Epithelial cell of proximal tubule (primary cell): ENCODE results near the gene NPC1. TPM values are rescaled to one million over a fixed set of nuclear protein-coding genes. Genes with fewer than 3 reads are reported as not detected.

Source experiments
- DNase-seq: peaks from one replicate; pipeline ENCODE4 v3.0.0-alpha.2; 2011; ENCODE audit warnings: low read depth
- H3K4me3 ChIP-seq: 2 replicates; pipeline ENCODE4 v1.5.1; 2011; ENCODE audit warnings: low read depth, mild to moderate bottlenecking, low read length
- total RNA-seq: library from RNA; depleted of rRNA; stranded (reverse); fragments of >200 nt; gene quantifications from 2 replicates; pipeline ENCODE4 v1.2.3, GENCODE V29; 2015
- TF ChIP-seq, protein P1 (sequence below): conservative IDR thresholded peaks from 2 replicates; pipeline ENCODE4 v1.5.1; 2012; ENCODE audit warnings: low read depth, mild to moderate bottlenecking, low read length

The NPC1 gene
- total RNA-seq, 1 donor from 2014 or later = 54.8 TPM

DNA sequence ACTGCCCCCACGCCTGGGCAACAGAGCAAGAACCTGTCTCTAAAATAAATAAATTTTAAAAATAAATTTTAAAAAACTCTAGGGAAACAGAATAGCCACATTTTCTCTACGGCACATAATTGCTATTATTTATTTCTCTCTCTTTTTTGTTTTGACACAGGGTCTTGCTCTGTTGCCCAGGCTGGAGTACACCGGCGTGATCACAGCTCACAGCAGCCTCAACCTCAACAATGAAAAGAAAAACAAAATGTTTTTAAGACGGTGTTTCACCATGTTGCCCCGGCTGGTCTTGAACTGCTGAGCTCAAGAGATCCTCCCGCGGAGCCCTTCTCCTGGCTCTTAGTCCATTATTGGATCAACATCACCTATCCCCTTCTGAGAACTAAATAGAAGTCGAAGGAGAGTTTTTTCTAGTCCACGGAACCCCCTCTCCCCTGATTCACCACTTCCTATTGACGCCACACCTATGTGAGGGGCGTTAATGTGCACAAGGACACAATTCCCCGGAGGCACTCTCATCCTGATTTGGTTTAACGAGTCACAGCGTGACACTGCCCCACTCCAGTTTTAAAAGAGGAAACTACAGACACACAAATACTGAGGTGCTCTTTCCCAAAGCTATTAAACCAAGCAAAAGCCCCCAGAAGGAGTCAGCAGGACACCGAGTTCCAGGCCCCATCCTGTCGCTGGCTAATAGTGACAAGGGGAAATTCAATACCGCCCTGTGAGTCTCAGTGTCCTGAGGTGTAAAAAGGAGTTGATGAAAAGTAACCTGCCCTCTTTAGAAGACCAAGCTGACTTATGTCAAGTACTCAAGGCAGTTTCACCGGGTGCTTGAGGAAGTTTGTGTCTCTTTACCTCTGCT lies 1.1 kb downstream of the NPC1 start:
- TF ChIP-seq, protein P1, sequence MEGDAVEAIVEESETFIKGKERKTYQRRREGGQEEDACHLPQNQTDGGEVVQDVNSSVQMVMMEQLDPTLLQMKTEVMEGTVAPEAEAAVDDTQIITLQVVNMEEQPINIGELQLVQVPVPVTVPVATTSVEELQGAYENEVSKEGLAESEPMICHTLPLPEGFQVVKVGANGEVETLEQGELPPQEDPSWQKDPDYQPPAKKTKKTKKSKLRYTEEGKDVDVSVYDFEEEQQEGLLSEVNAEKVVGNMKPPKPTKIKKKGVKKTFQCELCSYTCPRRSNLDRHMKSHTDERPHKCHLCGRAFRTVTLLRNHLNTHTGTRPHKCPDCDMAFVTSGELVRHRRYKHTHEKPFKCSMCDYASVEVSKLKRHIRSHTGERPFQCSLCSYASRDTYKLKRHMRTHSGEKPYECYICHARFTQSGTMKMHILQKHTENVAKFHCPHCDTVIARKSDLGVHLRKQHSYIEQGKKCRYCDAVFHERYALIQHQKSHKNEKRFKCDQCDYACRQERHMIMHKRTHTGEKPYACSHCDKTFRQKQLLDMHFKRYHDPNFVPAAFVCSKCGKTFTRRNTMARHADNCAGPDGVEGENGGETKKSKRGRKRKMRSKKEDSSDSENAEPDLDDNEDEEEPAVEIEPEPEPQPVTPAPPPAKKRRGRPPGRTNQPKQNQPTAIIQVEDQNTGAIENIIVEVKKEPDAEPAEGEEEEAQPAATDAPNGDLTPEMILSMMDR = no peak
- H3K4me3 ChIP-seq = peak overlapping the region; percentile 94
- DNase-seq = no peak

DNA sequence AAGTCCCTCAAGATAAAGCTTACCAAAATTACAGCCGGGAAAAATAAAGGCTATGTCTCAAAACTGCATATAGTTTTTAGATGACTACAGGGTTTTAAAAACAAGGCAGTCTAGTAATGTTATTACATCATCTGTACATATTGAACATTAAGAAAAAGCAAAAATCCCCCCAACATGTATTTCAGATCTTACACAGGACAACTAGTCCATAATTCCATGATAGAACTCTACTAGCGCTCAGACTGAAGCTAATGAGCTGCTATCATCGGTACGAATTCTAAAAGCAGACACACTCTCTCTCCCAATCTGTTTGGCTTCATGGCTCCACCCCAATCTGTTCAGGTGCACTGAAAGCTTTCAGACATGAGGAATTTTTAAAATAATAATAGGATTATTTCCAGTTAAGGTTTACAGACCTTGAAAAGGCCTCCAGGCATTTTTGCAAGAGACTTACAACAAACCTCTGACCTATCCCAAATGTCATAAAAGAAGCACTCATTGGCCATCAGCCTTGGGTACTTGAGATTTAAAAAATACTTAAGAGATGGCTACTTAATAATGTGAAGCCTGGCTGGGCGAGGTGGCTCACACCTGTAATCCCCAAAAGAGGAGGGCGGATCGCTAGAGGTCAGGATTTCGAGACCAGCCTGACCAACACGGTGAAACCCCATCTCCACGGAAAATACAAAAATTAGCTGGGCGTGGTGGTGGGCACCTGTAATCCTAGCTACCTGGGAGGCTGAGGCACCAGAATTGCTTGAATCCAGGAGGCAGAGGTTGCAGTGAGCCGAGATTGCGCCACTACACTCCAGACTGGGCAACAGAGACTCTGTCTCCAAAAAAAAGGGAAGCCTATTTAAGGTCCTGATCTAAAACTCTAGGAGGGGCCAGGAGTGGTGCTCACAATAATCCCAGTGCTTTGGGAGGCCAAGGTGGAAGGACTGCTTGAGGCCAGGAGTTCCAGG lies 2.0 kb downstream of the NPC1 start:
- no peak for DNase-seq
- TF ChIP-seq, protein P1 = no peak
- peak overlapping the region; percentile 94 for H3K4me3 ChIP-seq

DNA sequence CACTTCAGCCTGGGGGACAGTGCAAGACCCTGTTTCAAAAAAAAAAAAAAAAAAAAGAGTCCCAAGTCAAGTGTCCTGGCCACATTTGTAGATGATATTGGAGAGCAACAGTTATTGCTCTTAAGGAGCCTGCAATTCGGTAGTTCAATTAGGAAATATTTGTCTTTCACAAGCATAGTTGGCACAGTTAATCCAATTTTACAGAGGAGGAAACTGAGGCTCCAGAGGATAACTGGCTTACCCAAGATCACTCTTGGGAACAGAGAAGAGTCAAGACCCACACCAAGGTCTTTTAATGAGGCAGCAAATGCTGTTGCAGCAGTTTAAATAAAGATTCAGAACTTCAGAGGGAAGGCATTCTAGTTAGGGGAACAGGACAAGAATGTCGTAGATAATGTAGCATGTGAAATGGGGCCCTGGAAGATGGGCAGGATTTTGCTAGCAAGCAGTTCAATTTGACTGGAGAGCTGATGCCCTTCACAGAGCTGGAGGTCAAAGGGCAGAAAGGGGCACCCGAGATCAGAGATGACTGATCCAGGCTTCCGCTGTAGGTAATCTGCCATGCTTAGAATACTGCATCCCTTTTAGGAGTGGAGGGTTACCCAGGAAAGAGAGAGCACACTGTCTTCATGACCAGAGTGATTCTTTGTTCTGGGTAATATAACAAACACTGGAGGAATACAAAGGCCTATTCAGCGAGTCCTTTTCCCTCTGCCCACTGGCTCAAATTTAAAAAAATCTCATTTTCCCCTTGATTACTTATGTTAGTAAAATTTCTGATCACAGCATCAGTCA lies 3.0 kb downstream of the NPC1 start:
- DNase-seq = no peak
- peak overlapping the region; percentile 94 for H3K4me3 ChIP-seq
- TF ChIP-seq, protein P1 = no peak

DNA sequence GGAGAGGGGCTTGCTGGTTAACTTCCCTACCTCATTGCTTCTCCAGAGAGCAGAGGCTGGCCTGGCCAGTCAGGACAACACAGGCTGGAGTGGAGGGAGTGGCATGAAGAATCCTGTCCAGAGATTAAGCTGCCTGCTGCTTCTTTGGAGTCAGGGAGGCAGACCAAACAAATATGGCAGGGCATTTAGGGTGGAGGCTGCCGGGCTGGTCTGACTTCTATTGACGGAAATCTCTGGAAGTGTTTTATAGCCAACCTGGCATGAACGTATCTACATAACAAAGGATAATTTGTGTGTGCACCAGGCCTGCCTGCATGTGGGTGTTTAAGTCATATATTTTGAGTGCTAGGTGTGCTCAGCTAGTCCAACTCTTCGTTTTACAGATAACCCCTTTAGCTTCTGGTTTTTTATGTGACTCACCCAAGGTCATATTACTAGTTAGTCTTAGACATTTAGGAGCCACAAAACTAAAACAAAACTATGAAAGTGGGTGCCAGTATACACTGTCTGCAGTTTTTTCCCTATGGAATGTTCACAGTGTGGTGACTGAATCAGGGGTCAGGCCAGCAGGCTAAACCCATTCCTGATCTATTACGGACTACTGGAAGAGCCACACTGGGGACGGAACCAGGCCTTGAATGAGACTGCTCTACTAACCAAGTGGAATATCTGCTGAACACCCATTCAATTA lies 5.5 kb downstream of the NPC1 start:
- DNase-seq = no peak
- H3K4me3 ChIP-seq = peak overlapping the region; percentile 94
- TF ChIP-seq, protein P1 = no peak

DNA sequence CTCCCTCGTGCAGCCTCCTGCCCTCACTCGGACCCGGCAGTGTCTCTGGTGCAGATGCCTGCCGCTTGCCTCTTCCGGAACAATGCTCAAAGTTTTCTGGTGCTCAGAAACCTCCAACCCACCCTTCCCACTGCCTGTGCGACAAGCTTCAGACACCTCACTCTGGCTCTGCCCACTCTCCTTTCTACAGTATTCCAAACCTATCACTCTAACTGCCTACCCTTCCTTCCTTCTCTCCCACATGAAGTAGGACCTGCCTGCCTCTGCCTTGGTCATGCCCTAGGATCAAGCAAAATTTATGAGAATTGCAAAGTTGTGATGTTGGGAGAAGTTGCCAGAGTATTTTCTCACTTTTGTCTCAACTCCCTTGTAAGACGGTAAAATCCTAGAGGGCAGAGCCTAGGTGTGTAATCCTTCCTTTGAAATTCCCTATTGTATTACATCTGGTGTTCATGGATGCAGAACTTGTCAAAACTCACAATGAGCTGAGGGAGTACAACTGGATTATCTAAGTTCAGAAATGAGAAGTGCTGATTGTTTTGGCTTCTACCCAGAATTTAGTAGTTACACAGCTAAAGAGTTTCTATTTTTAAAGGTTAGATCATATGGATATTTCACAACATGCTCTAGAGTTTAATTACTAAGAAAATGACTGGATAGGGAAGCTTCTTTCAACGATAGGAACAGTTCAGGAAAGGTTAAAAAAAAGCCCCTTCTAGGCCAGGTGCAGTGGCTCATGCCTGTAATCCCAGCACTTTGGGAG lies 7.2 kb downstream of the NPC1 start:
- DNase-seq = no peak
- H3K4me3 ChIP-seq = no peak overlapping the region
- TF ChIP-seq, protein P1 = no peak
